ENCODE data around the gene SLC29A1. TPM values are rescaled to one million over a fixed set of nuclear protein-coding genes. Genes with fewer than 3 reads are reported as not detected.

The SLC29A1 gene
- total and polyA plus RNA-seq, 9 of the 15 experiments (the other 6 are each of a cell fraction or from before 2014, with no cell fraction given): 18.9 to 170 (median 57.7) TPM

DNA sequence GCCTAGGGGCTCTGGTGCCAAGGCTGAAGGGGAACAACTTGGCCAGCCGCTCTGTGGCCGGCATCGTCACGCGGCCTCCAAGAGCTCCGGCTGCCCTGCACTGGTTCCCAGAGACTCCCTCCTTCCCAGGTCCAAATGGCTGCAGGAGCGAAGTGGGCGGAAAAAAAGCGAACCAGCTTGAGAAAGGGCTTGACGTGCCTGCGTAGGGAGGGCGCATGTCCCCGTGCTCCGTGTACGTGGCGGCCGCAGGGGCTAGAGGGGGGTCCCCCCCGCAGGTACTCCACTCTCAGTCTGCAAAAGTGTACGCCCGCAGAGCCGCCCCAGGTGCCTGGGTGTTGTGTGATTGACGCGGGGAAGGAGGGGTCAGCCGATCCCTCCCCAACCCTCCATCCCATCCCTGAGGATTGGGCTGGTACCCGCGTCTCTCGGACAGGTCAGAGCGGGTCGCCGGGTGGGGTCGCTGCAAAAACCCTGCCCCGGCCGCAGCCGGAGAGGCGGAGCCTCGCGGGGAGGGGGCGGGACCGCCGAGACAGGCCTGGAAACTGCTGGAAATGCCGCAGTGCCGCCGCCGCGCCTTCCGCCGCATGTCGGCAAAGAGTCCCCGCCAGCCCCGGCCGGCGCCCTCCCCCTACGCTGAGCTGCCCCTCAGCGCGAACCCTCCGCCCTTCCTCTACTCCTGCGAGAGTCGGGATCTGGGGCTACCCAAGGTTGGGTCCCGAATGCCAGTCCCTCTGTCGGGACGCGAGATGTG, 22.7 kb downstream of the SLC29A1 start (continued):
- TF ChIP-seq HMGN3 (IDR thresholded peaks at IDR 0.05; ENCODE audit: borderline replicate concordance, extremely low read depth, insufficient read length, low read depth, low read length) (peak; percentile 97), LCOR (CRISPR knock-in tag; IDR thresholded peaks at IDR 0.05) (peak; percentile 66; the same call in 1 of the 2 replicates), NONO (IDR thresholded peaks at IDR 0.05; ENCODE audit: low read depth in 2 of 2, low read length in 1 of 2) (peak in 1 of 2 experiments; percentile 50; a peak in 1 of 4 replicates), CXXC5 (CRISPR knock-in tag; IDR thresholded peaks at IDR 0.05) (peak; percentile 54), JUN (IDR thresholded peaks at IDR 0.05; ENCODE audit: borderline replicate concordance, low read depth, low read length) (peak; percentile 64; the same call in 1 of the 2 replicates), JUN (CRISPR knock-in tag; IDR thresholded peaks at IDR 0.05; ENCODE audit: borderline replicate concordance) (no peak), CBFB (CRISPR knock-in tag; IDR thresholded peaks at IDR 0.05) (peak; percentile 62; the same call in 1 of the 2 replicates), U2AF1 (optimal IDR thresholded peaks at IDR 0.05; ENCODE audit: low read depth, low read length) (peak; percentile 56), RBBP5 (IDR thresholded peaks at IDR 0.05; ENCODE audit: borderline replicate concordance, insufficient read depth, low read length, poor library complexity, severe bottlenecking) (peak; percentile 54), PRMT5 (CRISPR knock-in tag; IDR thresholded peaks at IDR 0.05) (peak; percentile 79; the same call in 1 of the 2 replicates), POLR3A (IDR thresholded peaks at IDR 0.05; ENCODE audit: borderline replicate concordance, extremely low read depth, insufficient read depth, insufficient read length) (no peak), ZNF217 (CRISPR knock-in tag; IDR thresholded peaks at IDR 0.05) (no peak), TAF15 (IDR thresholded peaks at IDR 0.05; ENCODE audit: low read depth, low read length) (no peak), MEIS2 (IDR thresholded peaks at IDR 0.05; ENCODE audit: partially characterized antibody) (peak; percentile 34)
- TF ChIP-seq, protein P1, sequence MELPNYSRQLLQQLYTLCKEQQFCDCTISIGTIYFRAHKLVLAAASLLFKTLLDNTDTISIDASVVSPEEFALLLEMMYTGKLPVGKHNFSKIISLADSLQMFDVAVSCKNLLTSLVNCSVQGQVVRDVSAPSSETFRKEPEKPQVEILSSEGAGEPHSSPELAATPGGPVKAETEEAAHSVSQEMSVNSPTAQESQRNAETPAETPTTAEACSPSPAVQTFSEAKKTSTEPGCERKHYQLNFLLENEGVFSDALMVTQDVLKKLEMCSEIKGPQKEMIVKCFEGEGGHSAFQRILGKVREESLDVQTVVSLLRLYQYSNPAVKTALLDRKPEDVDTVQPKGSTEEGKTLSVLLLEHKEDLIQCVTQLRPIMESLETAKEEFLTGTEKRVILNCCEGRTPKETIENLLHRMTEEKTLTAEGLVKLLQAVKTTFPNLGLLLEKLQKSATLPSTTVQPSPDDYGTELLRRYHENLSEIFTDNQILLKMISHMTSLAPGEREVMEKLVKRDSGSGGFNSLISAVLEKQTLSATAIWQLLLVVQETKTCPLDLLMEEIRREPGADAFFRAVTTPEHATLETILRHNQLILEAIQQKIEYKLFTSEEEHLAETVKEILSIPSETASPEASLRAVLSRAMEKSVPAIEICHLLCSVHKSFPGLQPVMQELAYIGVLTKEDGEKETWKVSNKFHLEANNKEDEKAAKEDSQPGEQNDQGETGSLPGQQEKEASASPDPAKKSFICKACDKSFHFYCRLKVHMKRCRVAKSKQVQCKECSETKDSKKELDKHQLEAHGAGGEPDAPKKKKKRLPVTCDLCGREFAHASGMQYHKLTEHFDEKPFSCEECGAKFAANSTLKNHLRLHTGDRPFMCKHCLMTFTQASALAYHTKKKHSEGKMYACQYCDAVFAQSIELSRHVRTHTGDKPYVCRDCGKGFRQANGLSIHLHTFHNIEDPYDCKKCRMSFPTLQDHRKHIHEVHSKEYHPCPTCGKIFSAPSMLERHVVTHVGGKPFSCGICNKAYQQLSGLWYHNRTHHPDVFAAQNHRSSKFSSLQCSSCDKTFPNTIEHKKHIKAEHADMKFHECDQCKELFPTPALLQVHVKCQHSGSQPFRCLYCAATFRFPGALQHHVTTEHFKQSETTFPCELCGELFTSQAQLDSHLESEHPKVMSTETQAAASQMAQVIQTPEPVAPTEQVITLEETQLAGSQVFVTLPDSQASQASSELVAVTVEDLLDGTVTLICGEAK (IDR thresholded peaks at IDR 0.05): 0 out of 2 replicates have a peak, but pooled peaks have one; percentile 46
- TF ChIP-seq, protein P1 (CRISPR knock-in tag; IDR thresholded peaks at IDR 0.05): 0 out of 2 replicates have a peak, but pooled peaks have one; percentile 28
- TF ChIP-seq, protein P2, sequence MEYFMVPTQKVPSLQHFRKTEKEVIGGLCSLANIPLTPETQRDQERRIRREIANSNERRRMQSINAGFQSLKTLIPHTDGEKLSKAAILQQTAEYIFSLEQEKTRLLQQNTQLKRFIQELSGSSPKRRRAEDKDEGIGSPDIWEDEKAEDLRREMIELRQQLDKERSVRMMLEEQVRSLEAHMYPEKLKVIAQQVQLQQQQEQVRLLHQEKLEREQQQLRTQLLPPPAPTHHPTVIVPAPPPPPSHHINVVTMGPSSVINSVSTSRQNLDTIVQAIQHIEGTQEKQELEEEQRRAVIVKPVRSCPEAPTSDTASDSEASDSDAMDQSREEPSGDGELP (CRISPR knock-in tag; IDR thresholded peaks at IDR 0.05; ENCODE audit: borderline replicate concordance): peak; percentile 77
